GM13976 (cell line): ENCODE results near the gene KCNJ9.

Experiments used
- DNase-seq: peaks from one replicate; pipeline ENCODE4 v3.0.0; 2012; ENCODE audit warnings: low spot score
- CTCF ChIP-seq: IDR thresholded peaks from 2 replicates; pipeline ENCODE4 v1.5.1; 2012; ENCODE audit warnings: borderline replicate concordance, mild to moderate bottlenecking; ENCODE audit not compliant: insufficient read depth; ENCODE audit errors: extremely low read depth, missing control alignments, control extremely low read depth
- in situ Hi-C: fragments of 300-500 bp; cut with MboI; formaldehyde crosslinking; loops from one replicate; pipeline ENCODE4 v1.12.0; 2022; ENCODE audit warnings: low sequenced_read_pairs, mixed read lengths, inconsistent platforms; ENCODE audit not compliant: unreplicated experiment

KCNJ9 gene

GRCh38 chr1:160086456-160086892 is 5.1 kb downstream of the KCNJ9 start:
- in situ Hi-C loops, result no loop called here
- no peak for TF ChIP-seq CTCF
- no peak for DNase-seq

GRCh38 chr1:160087118-160087662 is 5.9 kb downstream of the KCNJ9 start:
- DNase-seq, result no peak
- in situ Hi-C loops, result no loop called here
- TF ChIP-seq CTCF, result no peak

- DNase-seq, result no peak
- no peak for TF ChIP-seq CTCF
- in situ Hi-C loops, result loop anchor here (10.0 kb wide), 1 partner anchor 285 kb away; no protein-coding TSS in a partner anchor
These were observed 8.5 kb downstream of the KCNJ9 start for GRCh38 chr1:160089883-160090282.

- in situ Hi-C loops, result loop anchor here (10.0 kb wide), 1 partner anchor 284 kb away; no protein-coding TSS in a partner anchor
- DNase-seq, result no peak
- TF ChIP-seq CTCF, result no peak
These were observed 9.4 kb downstream of the KCNJ9 start for GRCh38 chr1:160090760-160091159.

- TF ChIP-seq CTCF, result no peak
- in situ Hi-C loops, result loop anchor here (10.0 kb wide), 1 partner anchor 283 kb away; no protein-coding TSS in a partner anchor
- DNase-seq, result no peak
These were observed 10.4 kb downstream of the KCNJ9 start for GRCh38 chr1:160091666-160092223.

- no peak for TF ChIP-seq CTCF
- in situ Hi-C loops, result loop anchor here (10.0 kb wide), 1 partner anchor 282 kb away; no protein-coding TSS in a partner anchor
- no peak for DNase-seq
These were observed 11.2 kb downstream of the KCNJ9 start for GRCh38 chr1:160092366-160093068.

- in situ Hi-C loops, result loop anchor here (10.0 kb wide), 1 partner anchor 282 kb away; no protein-coding TSS in a partner anchor
- no peak for TF ChIP-seq CTCF
- DNase-seq, result no peak
These were observed 11.7 kb downstream of the KCNJ9 start for GRCh38 chr1:160093069-160093395.
